Dendritic cell treated with granulocyte-macrophage colony-stimulating factor and Interleukin-4, amounts not matched to agents 40 ng/mL and 50 ng/mL, for 4 days (primary cell): ENCODE measurements around the gene FARS2.

ENCODE experiments used
- H3K27ac Mint-ChIP-seq: one replicate; pipeline ENCODE4 v1.8.0; 2022; ENCODE audit warnings: mild to moderate bottlenecking, mixed read lengths
- H3K27me3 Mint-ChIP-seq: one replicate; pipeline ENCODE4 v1.8.0; 2022; ENCODE audit warnings: mild to moderate bottlenecking, mixed read lengths
- H3K36me3 Mint-ChIP-seq: one replicate; pipeline ENCODE4 v1.8.0; 2022; ENCODE audit warnings: low read depth, mixed read lengths
- H3K4me1 Mint-ChIP-seq: one replicate; pipeline ENCODE4 v1.8.0; 2022; ENCODE audit warnings: low read depth, mixed read lengths
- H3K4me3 Mint-ChIP-seq: one replicate; pipeline ENCODE4 v1.8.0; 2022; ENCODE audit warnings: mild to moderate bottlenecking, moderate library complexity, mixed read lengths
- H3K9me3 Mint-ChIP-seq: one replicate; pipeline ENCODE4 v1.8.0; 2022; ENCODE audit warnings: mixed read lengths
- intact Hi-C: fragments of 100-400 bp; cut with micrococcal nuclease; formaldehyde crosslinking; loops from one replicate; pipeline ENCODE4 v1.15.0; 2022

The FARS2 gene

GRCh38 chr6:5582762-5583161 is 321.4 kb downstream of the FARS2 start:
- intact Hi-C loops, result no loop called here
- peaks cover 14% of the 10 kb centered on the region for H3K4me1 Mint-ChIP-seq
- H3K27ac Mint-ChIP-seq, result no peak overlapping the region
- no peaks in the 10 kb centered on the region for H3K9me3 Mint-ChIP-seq
- no peaks in the 10 kb centered on the region for H3K36me3 Mint-ChIP-seq
- no peaks in the 10 kb centered on the region for H3K27me3 Mint-ChIP-seq
- no peak overlapping the region for H3K4me3 Mint-ChIP-seq

GRCh38 chr6:5583528-5583927 is 322.2 kb downstream of the FARS2 start:
- intact Hi-C loops, result no loop called here
- no peaks in the 10 kb centered on the region for H3K27me3 Mint-ChIP-seq
- no peak overlapping the region for H3K4me3 Mint-ChIP-seq
- no peaks in the 10 kb centered on the region for H3K9me3 Mint-ChIP-seq
- H3K4me1 Mint-ChIP-seq, result peaks cover 14% of the 10 kb centered on the region
- no peak overlapping the region for H3K27ac Mint-ChIP-seq
- no peaks in the 10 kb centered on the region for H3K36me3 Mint-ChIP-seq

- no peak overlapping the region for H3K4me3 Mint-ChIP-seq
- intact Hi-C loops, result no loop called here
- H3K27ac Mint-ChIP-seq, result no peak overlapping the region
- no peaks in the 10 kb centered on the region for H3K27me3 Mint-ChIP-seq
- H3K36me3 Mint-ChIP-seq, result no peaks in the 10 kb centered on the region
- H3K9me3 Mint-ChIP-seq, result no peaks in the 10 kb centered on the region
- H3K4me1 Mint-ChIP-seq, result peaks cover 14% of the 10 kb centered on the region
Measured at GRCh38 chr6:5584078-5584482, 322.8 kb downstream of the FARS2 start.

GRCh38 chr6:5587648-5588047 is 326.3 kb downstream of the FARS2 start:
- peaks cover 9% of the 10 kb centered on the region for H3K4me1 Mint-ChIP-seq
- no peaks in the 10 kb centered on the region for H3K36me3 Mint-ChIP-seq
- intact Hi-C loops, result no loop called here
- H3K9me3 Mint-ChIP-seq, result no peaks in the 10 kb centered on the region
- no peak overlapping the region for H3K4me3 Mint-ChIP-seq
- no peaks in the 10 kb centered on the region for H3K27me3 Mint-ChIP-seq
- H3K27ac Mint-ChIP-seq, result no peak overlapping the region

GRCh38 chr6:5589422-5590141 is 328.3 kb downstream of the FARS2 start:
- no peak overlapping the region for H3K27ac Mint-ChIP-seq
- H3K4me3 Mint-ChIP-seq, result no peak overlapping the region
- H3K27me3 Mint-ChIP-seq, result no peaks in the 10 kb centered on the region
- peaks cover under 1% of the 10 kb centered on the region for H3K4me1 Mint-ChIP-seq
- H3K9me3 Mint-ChIP-seq, result no peaks in the 10 kb centered on the region
- intact Hi-C loops, result no loop called here
- no peaks in the 10 kb centered on the region for H3K36me3 Mint-ChIP-seq

GRCh38 chr6:5590187-5590586 is 328.9 kb downstream of the FARS2 start:
- no peaks in the 10 kb centered on the region for H3K27me3 Mint-ChIP-seq
- no peak overlapping the region for H3K27ac Mint-ChIP-seq
- H3K36me3 Mint-ChIP-seq, result no peaks in the 10 kb centered on the region
- H3K9me3 Mint-ChIP-seq, result no peaks in the 10 kb centered on the region
- intact Hi-C loops, result no loop called here
- no peak overlapping the region for H3K4me3 Mint-ChIP-seq
- H3K4me1 Mint-ChIP-seq, result no peaks in the 10 kb centered on the region

- Mint-ChIP-seq H3K9me3 (no peaks in the 10 kb centered on the region), H3K4me3 (no peak overlapping the region), H3K27me3 (no peaks in the 10 kb centered on the region), H3K36me3 (no peaks in the 10 kb centered on the region), H3K27ac (no peak overlapping the region), H3K4me1 (no peaks in the 10 kb centered on the region)
- intact Hi-C loops, result no loop called here
Measured at GRCh38 chr6:5592886-5593519, 331.7 kb downstream of the FARS2 start.

- no peaks in the 10 kb centered on the region for H3K27me3 Mint-ChIP-seq
- no peaks in the 10 kb centered on the region for H3K9me3 Mint-ChIP-seq
- H3K4me3 Mint-ChIP-seq, result no peak overlapping the region
- H3K27ac Mint-ChIP-seq, result no peak overlapping the region
- intact Hi-C loops, result no loop called here
- H3K36me3 Mint-ChIP-seq, result no peaks in the 10 kb centered on the region
- no peaks in the 10 kb centered on the region for H3K4me1 Mint-ChIP-seq
Measured at GRCh38 chr6:5595184-5595583, 333.9 kb downstream of the FARS2 start.

- no peaks in the 10 kb centered on the region for H3K4me1 Mint-ChIP-seq
- H3K4me3 Mint-ChIP-seq, result no peak overlapping the region
- no peaks in the 10 kb centered on the region for H3K36me3 Mint-ChIP-seq
- intact Hi-C loops, result no loop called here
- no peak overlapping the region for H3K27ac Mint-ChIP-seq
- no peaks in the 10 kb centered on the region for H3K9me3 Mint-ChIP-seq
- H3K27me3 Mint-ChIP-seq, result no peaks in the 10 kb centered on the region
Measured at GRCh38 chr6:5597413-5597812, 336.1 kb downstream of the FARS2 start.

GRCh38 chr6:5598123-5598522 is 336.8 kb downstream of the FARS2 start:
- Mint-ChIP-seq H3K9me3 (no peaks in the 10 kb centered on the region), H3K4me1 (no peaks in the 10 kb centered on the region), H3K27me3 (no peaks in the 10 kb centered on the region), H3K27ac (no peak overlapping the region), H3K36me3 (no peaks in the 10 kb centered on the region), H3K4me3 (no peak overlapping the region)
- intact Hi-C loops, result no loop called here

GRCh38 chr6:5599127-5599526 is 337.8 kb downstream of the FARS2 start:
- intact Hi-C loops, result no loop called here
- Mint-ChIP-seq H3K36me3 (no peaks in the 10 kb centered on the region), H3K27ac (no peak overlapping the region), H3K9me3 (no peaks in the 10 kb centered on the region), H3K4me3 (no peak overlapping the region), H3K4me1 (no peaks in the 10 kb centered on the region), H3K27me3 (no peaks in the 10 kb centered on the region)

GRCh38 chr6:5605937-5606336 is 344.6 kb downstream of the FARS2 start:
- Mint-ChIP-seq H3K36me3 (peaks cover 10% of the 10 kb centered on the region), H3K4me3 (no peak overlapping the region), H3K9me3 (no peaks in the 10 kb centered on the region), H3K27me3 (no peaks in the 10 kb centered on the region), H3K27ac (no peak overlapping the region), H3K4me1 (no peaks in the 10 kb centered on the region)
- intact Hi-C loops, result no loop called here

GRCh38 chr6:5606546-5606945 is 345.2 kb downstream of the FARS2 start:
- Mint-ChIP-seq H3K4me3 (no peak overlapping the region), H3K27ac (no peak overlapping the region), H3K36me3 (peaks cover 10% of the 10 kb centered on the region), H3K9me3 (no peaks in the 10 kb centered on the region), H3K27me3 (no peaks in the 10 kb centered on the region), H3K4me1 (no peaks in the 10 kb centered on the region)
- intact Hi-C loops, result no loop called here

- Mint-ChIP-seq H3K4me3 (no peak overlapping the region), H3K9me3 (no peaks in the 10 kb centered on the region), H3K4me1 (no peaks in the 10 kb centered on the region), H3K27ac (no peak overlapping the region), H3K36me3 (peaks cover 20% of the 10 kb centered on the region), H3K27me3 (no peaks in the 10 kb centered on the region)
- intact Hi-C loops, result no loop called here
Measured at GRCh38 chr6:5610640-5611039, 349.3 kb downstream of the FARS2 start.

- H3K4me3 Mint-ChIP-seq, result no peak overlapping the region
- no peaks in the 10 kb centered on the region for H3K27me3 Mint-ChIP-seq
- H3K36me3 Mint-ChIP-seq, result peaks cover 11% of the 10 kb centered on the region
- no peak overlapping the region for H3K27ac Mint-ChIP-seq
- intact Hi-C loops, result no loop called here
- no peaks in the 10 kb centered on the region for H3K9me3 Mint-ChIP-seq
- H3K4me1 Mint-ChIP-seq, result no peaks in the 10 kb centered on the region
Measured at GRCh38 chr6:5617179-5617578, 355.9 kb downstream of the FARS2 start.
